ENCODE results near the gene NRXN2.

NRXN2 gene

GRCh38 chr11:64757549-64758329 lies 34.7 kb upstream of the NRXN2 start:
- no peak overlapping the region for H3K4me3 ChIP-seq (ENCODE audit: low read depth, low read length)
- no peak for DNase-seq (ENCODE audit: low read depth)
- TF ChIP-seq MYC (IDR thresholded peaks at IDR 0.05; ENCODE audit: low read depth, low read length) (no peak), MAX (IDR thresholded peaks at IDR 0.05; ENCODE audit: low read depth, low read length) (no peak), POLR2A (IDR thresholded peaks at IDR 0.05; ENCODE audit: extremely low read depth, insufficient read length) (no peak), CTCF (IDR thresholded peaks at IDR 0.05; ENCODE audit: low read depth, low read length) (no peak)

GRCh38 chr11:64755681-64756361 lies 32.8 kb upstream of the NRXN2 start:
- DNase-seq (ENCODE audit: low read depth): no peak
- H3K4me3 ChIP-seq (ENCODE audit: low read depth, low read length): no peak overlapping the region
- TF ChIP-seq POLR2A (IDR thresholded peaks at IDR 0.05; ENCODE audit: extremely low read depth, insufficient read length) (no peak), CTCF (IDR thresholded peaks at IDR 0.05; ENCODE audit: low read depth, low read length) (no peak), MYC (IDR thresholded peaks at IDR 0.05; ENCODE audit: low read depth, low read length) (no peak)

GRCh38 chr11:64754919-64755662 lies 32.1 kb upstream of the NRXN2 start:
- no peak for TF ChIP-seq MYC (IDR thresholded peaks at IDR 0.05; ENCODE audit: low read depth, low read length)
- no peak for TF ChIP-seq POLR2A (IDR thresholded peaks at IDR 0.05; ENCODE audit: extremely low read depth, insufficient read length)
- no peak for TF ChIP-seq CTCF (IDR thresholded peaks at IDR 0.05; ENCODE audit: low read depth, low read length)
- no peak for TF ChIP-seq MAX (IDR thresholded peaks at IDR 0.05; ENCODE audit: low read depth, low read length)
- no peak for DNase-seq (ENCODE audit: low read depth)
- H3K4me3 ChIP-seq (ENCODE audit: low read depth, low read length): no peak overlapping the region

GRCh38 chr11:64754124-64754918 lies 31.3 kb upstream of the NRXN2 start:
- no peak for DNase-seq (ENCODE audit: low read depth)
- no peak overlapping the region for H3K4me3 ChIP-seq (ENCODE audit: low read depth, low read length)
- TF ChIP-seq MYC (IDR thresholded peaks at IDR 0.05; ENCODE audit: low read depth, low read length) (no peak), MAX (IDR thresholded peaks at IDR 0.05; ENCODE audit: low read depth, low read length) (no peak), CTCF (IDR thresholded peaks at IDR 0.05; ENCODE audit: low read depth, low read length) (no peak), POLR2A (IDR thresholded peaks at IDR 0.05; ENCODE audit: extremely low read depth, insufficient read length) (no peak)

GRCh38 chr11:64753380-64754123 lies 30.6 kb upstream of the NRXN2 start:
- no peak overlapping the region for H3K4me3 ChIP-seq (ENCODE audit: low read depth, low read length)
- no peak for DNase-seq (ENCODE audit: low read depth)
- no peak for TF ChIP-seq CTCF (IDR thresholded peaks at IDR 0.05; ENCODE audit: low read depth, low read length)
- no peak for TF ChIP-seq MYC (IDR thresholded peaks at IDR 0.05; ENCODE audit: low read depth, low read length)
- no peak for TF ChIP-seq POLR2A (IDR thresholded peaks at IDR 0.05; ENCODE audit: extremely low read depth, insufficient read length)
- TF ChIP-seq MAX (IDR thresholded peaks at IDR 0.05; ENCODE audit: low read depth, low read length): no peak
